GM12878 (cell line): ENCODE measurements around the gene OR7G2. TPM values are rescaled to one million over a fixed set of nuclear protein-coding genes. Genes with fewer than 3 reads are reported as not detected.

Source experiments
- ATAC-seq: fragments of 200-7000 bp; cut with Tn5 transposase; 3 replicates; pipeline ENCODE4 v1.9.1; 2020; ENCODE audit warnings: mild to moderate bottlenecking, moderate library complexity
- BruUV-seq: library from RNA; stranded (reverse); fragments of 400-500 nt; replicated peaks from 2 replicates; lab custom pipeline; 2021; lab: Mats Ljungman, UMichigan
- CTCF ChIA-PET: fragments of 300-600 bp; sonication (Branson Sonifier 250); formaldehyde crosslinking; extraction: SDS; loops from one replicate; lab custom pipeline; 2021; ENCODE audit warnings: inconsistent platforms; lab: Yijun Ruan, JAX
- POLR2A ChIA-PET: fragments of 350-600 bp; formaldehyde crosslinking; extraction: SDS; loops from one replicate; lab custom pipeline; 2021; ENCODE audit warnings: inconsistent platforms; lab: Charles Lee
- RAD21 ChIA-PET: fragments of 300-600 bp; sonication (Branson Sonifier 250); formaldehyde crosslinking; loops from one replicate; lab custom pipeline; 2023; ENCODE audit warnings: antibody characterized with exemption; ENCODE audit not compliant: unreplicated experiment; lab: Charles Lee
- SMC1A ChIA-PET: fragments of 300-600 bp; sonication (Branson Sonifier 250); formaldehyde crosslinking; loops from one replicate; lab custom pipeline; 2023; ENCODE audit not compliant: unreplicated experiment, uncharacterized antibody; lab: Charles Lee
- DNase-seq: peaks from one replicate; pipeline ENCODE4 v3.0.0-alpha.2; 2011; ENCODE audit warnings: low read depth, low spot score
- FAIRE-seq: peaks from 3 replicates; lab custom pipeline; 2011; peaks lifted over from hg19 to GRCh38; lab: Jason Lieb, UNC
- H2AFZ ChIP-seq: 2 replicates; pipeline ENCODE4 v1.6.0; 2011; ENCODE audit warnings: low read depth, low read length, control low read depth; ENCODE audit not compliant: control insufficient read depth
- H3K27ac ChIP-seq: 2 replicates; pipeline ENCODE4 v1.5.1; 2011; ENCODE audit warnings: control low read depth; ENCODE audit not compliant: control insufficient read depth, insufficient read depth
- H3K27me3 ChIP-seq, 2 experiments: replicated peaks in 1 of 2; 2 replicates each; pipeline versions ENCODE4 v1.6.0 to v1.6.1; 2011; ENCODE audit warnings: low read length in 1 of 2; ENCODE audit not compliant: control insufficient read depth in 2 of 2, insufficient read depth in 2 of 2
- H3K36me3 ChIP-seq, 2 experiments: 2 replicates each; pipeline ENCODE4 v1.5.1; 2011; ENCODE audit warnings: low read length in 1 of 2; ENCODE audit not compliant: control insufficient read depth in 2 of 2, insufficient read depth in 2 of 2
- H3K4me1 ChIP-seq: 2 replicates; pipeline ENCODE4 v1.6.1; 2011; ENCODE audit warnings: mild to moderate bottlenecking, low read length, moderate library complexity, mixed read lengths; ENCODE audit not compliant: control insufficient read depth, insufficient read depth
- H3K4me2 ChIP-seq: 2 replicates; pipeline ENCODE4 v1.6.0; 2011; ENCODE audit warnings: control low read depth; ENCODE audit not compliant: control insufficient read depth, insufficient read depth
- H3K4me3 ChIP-seq: fragments of 200-600 bp; sonication (generic); 2 replicates; pipeline ENCODE4 v1.5.1; 2016
- H3K79me2 ChIP-seq: 2 replicates; pipeline ENCODE4 v1.6.0; 2011; ENCODE audit warnings: low read length; ENCODE audit not compliant: control insufficient read depth, insufficient read depth
- H3K9ac ChIP-seq: 2 replicates; pipeline ENCODE4 v1.8.0; 2011; ENCODE audit warnings: low read length, control low read depth, mixed read lengths; ENCODE audit not compliant: control insufficient read depth, insufficient read depth
- H3K9me3 ChIP-seq: replicated peaks from 3 replicates; pipeline ENCODE4 v1.5.1; 2011; ENCODE audit warnings: mild to moderate bottlenecking, low read length; ENCODE audit not compliant: control insufficient read depth, insufficient read depth
- H4K20me1 ChIP-seq: 2 replicates; pipeline ENCODE4 v1.6.0; 2011; ENCODE audit not compliant: control insufficient read depth, insufficient read depth
- ASH2L ChIP-seq: fragments of 300-600, 200-600 bp; sonication (generic); IDR thresholded peaks from 2 replicates; pipeline ENCODE4 v1.6.1; 2017; ENCODE audit warnings: low read depth, mild to moderate bottlenecking, borderline replicate concordance
- CBX3 ChIP-seq: fragments of 200-600 bp; sonication (generic); IDR thresholded peaks from 2 replicates; pipeline ENCODE4 v1.6.1; 2016; ENCODE audit warnings: low read depth, borderline replicate concordance
- ELK1 ChIP-seq: IDR thresholded peaks from 2 replicates; pipeline ENCODE4 v1.6.1; 2012; ENCODE audit warnings: low read depth, low read length, improper control_type of control experiment
- HCFC1 ChIP-seq: fragments of 150-350 bp; IDR thresholded peaks from 2 replicates; pipeline ENCODE4 v1.6.1; 2014; ENCODE audit warnings: low read length
- MEF2A ChIP-seq: IDR thresholded peaks from 2 replicates; pipeline ENCODE4 v1.6.1; 2011; ENCODE audit warnings: low read depth, mild to moderate bottlenecking, low read length, moderate library complexity; ENCODE audit not compliant: insufficient read depth
- MEF2B ChIP-seq: fragments of 450-650 bp; IDR thresholded peaks from 2 replicates; pipeline ENCODE4 v1.6.1; 2018; ENCODE audit warnings: mild to moderate bottlenecking, moderate library complexity; ENCODE audit not compliant: partially characterized antibody, poor library complexity, severe bottlenecking
- PBX3 ChIP-seq: IDR thresholded peaks from 2 replicates; pipeline ENCODE4 v1.6.1; 2011; ENCODE audit warnings: mild to moderate bottlenecking, low read depth, low read length, moderate library complexity; ENCODE audit not compliant: insufficient replicate concordance
- RAD51 ChIP-seq: fragments of 450-650 bp; IDR thresholded peaks from 2 replicates; pipeline ENCODE4 v1.6.1; 2016; ENCODE audit warnings: moderate library complexity, mild to moderate bottlenecking, inconsistent platforms
- SKIL ChIP-seq: fragments of 450-650 bp; IDR thresholded peaks from 2 replicates; pipeline ENCODE4 v1.6.1; 2017; ENCODE audit warnings: mild to moderate bottlenecking, low read depth, inconsistent platforms; ENCODE audit not compliant: poor library complexity, severe bottlenecking
- TAF1 ChIP-seq: IDR thresholded peaks from 2 replicates; pipeline ENCODE4 v1.6.1; 2011; ENCODE audit warnings: mild to moderate bottlenecking, low read depth, low read length, borderline replicate concordance
- ZNF24 ChIP-seq: fragments of 450-650 bp; IDR thresholded peaks from 2 replicates; pipeline ENCODE4 v1.6.1; 2017; ENCODE audit warnings: antibody characterized with exemption, mild to moderate bottlenecking
- WGBS: methylation state at CpG from one replicate; pipeline ENCODE4 v1.1.6; 2016; ENCODE audit warnings: low lambda C conversion rate; ENCODE audit not compliant: insufficient replicate concordance, insufficient coverage; ENCODE audit errors: missing lambda C conversion rate; 5-methylcytosine and 5-hydroxymethylcytosine counted together
- in situ Hi-C: fragments of 300-500 bp; cut with MboI; formaldehyde crosslinking; loops from 9 replicates; pipeline ENCODE4 v1.14.3; 2018; ENCODE audit warnings: mixed read lengths
- intact Hi-C: fragments of 100-400 bp; cut with micrococcal nuclease; formaldehyde crosslinking; loops from one replicate; pipeline ENCODE4 v1.14.2; 2022; ENCODE audit not compliant: unreplicated experiment
- polyA plus RNA-seq, 11 experiments: library from polyadenylated mRNA; depleted of rRNA in 4 of 11; unstranded in 6 of 11; stranded (reverse) in 5 of 11; fragments of >200 nt; fragmentation: Nextera tagmentation in 4 of 11; fragmentation: Illumina TruSeq in 1 of 11; extraction: Ambion mirVana in 4 of 11; extraction: Trizol in 1 of 11; gene quantifications; 1 replicate in 1 of 11; 2 replicates in 10 of 11; pipeline versions ENCODE4 v1.2.1 to v1.2.3, GENCODE V29; 2011 to 2016; ENCODE audit warnings: inconsistent platforms in 2 of 11, missing spikeins in 2 of 11, low read depth in 1 of 11
- total RNA-seq, 4 experiments: library from RNA; depleted of rRNA in 3 of 4; stranded (reverse); fragments of >200 nt in 3 of 4; fragmentation: Illumina TruSeq in 1 of 4; extraction: Trizol in 1 of 4; gene quantifications; 2 replicates each; pipeline versions ENCODE4 v1.2.1 to v1.2.3, GENCODE V29; 2013 to 2021

Gene OR7G2
- total and polyA plus RNA-seq, 10 of the 15 experiments (the other 5 are each of a cell fraction or from before 2014, with no cell fraction given) = not detected

GRCh38 chr19:9070066-9070465 lies 37.2 kb downstream of the OR7G2 start:
- BruUV-seq = no TSS peak
- Histone ChIP-seq H3K9ac (no peak overlapping the region), H3K79me2 (no peaks in the 10 kb centered on the region), H3K4me3 (no peak overlapping the region), H3K4me2 (no peak overlapping the region), H3K27ac (no peak overlapping the region), H3K27me3 (no peaks in the 10 kb centered on the region), H3K36me3 (no peaks in the 10 kb centered on the region), H3K9me3 (no peaks in the 10 kb centered on the region; the same call in 2 of the 3 replicates), H4K20me1 (no peaks in the 10 kb centered on the region), H2AFZ (no peak overlapping the region), H3K4me1 (no peaks in the 10 kb centered on the region)
- FAIRE-seq (no peak), ATAC-seq (no peak), DNase-seq (no peak)
- RAD21 ChIA-PET = no interaction called here
- 29% methylated on average over 5 of the region's 5 CpGs for WGBS
- SMC1A ChIA-PET = no interaction called here
- POLR2A ChIA-PET = no interaction called here
- TF ChIP-seq HCFC1 (no peak), PBX3 (no peak), ASH2L (no peak), MEF2A (no peak), ELK1 (no peak), MEF2B (no peak), TAF1 (no peak), CBX3 (no peak), SKIL (no peak), ZNF24 (no peak), RAD51 (no peak)
- intact Hi-C loops = loop anchor here (10.0 kb wide), 1 partner anchor 415 kb away; no protein-coding TSS in a partner anchor
- in situ Hi-C loops = no loop called here
- CTCF ChIA-PET = no interaction called here
